GM21723 (cell line): ENCODE results near the gene IGSF8.
"Not testable (repeated sequence)": the region's sequence is repeated elsewhere in the genome, so short reads cannot be mapped to it uniquely, and the experiment has no call there.

ENCODE experiments used
- ATAC-seq: cut with Tn5 transposase; IDR thresholded peaks from one replicate; pipeline ENCODE4 v1.9.1; 2021; ENCODE audit warnings: mild to moderate bottlenecking, moderate library complexity; ENCODE audit not compliant: unreplicated experiment

IGSF8 gene

GRCh38 chr1:160127381-160127780 is 29.0 kb upstream of the IGSF8 start:
- ATAC-seq = no peak

GRCh38 chr1:160126342-160126741 is 27.9 kb upstream of the IGSF8 start:
- ATAC-seq = not testable (repeated sequence)

- ATAC-seq = no peak
These were observed 27.3 kb upstream of the IGSF8 start for GRCh38 chr1:160125746-160126145.

- no peak for ATAC-seq
These were observed 26.5 kb upstream of the IGSF8 start for GRCh38 chr1:160124705-160125478.

DNA sequence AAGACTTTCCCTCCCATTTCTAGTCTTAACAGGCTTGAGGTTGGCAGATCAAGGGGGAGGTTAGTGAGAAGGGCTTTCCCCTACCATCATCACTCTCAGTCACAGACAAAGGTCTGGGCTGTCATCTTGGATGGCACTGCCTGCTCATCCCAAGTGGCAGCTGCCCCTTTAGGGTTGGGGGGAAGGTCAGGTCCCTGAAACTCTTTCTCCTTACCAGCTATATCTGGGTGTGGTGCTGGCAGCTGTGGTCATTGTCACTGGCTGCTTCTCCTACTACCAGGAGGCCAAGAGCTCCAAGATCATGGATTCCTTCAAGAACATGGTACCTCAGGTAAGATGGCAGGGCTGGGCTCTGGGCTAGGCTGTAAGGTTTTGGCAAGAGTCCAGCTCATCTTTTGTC is 25.3 kb upstream of the IGSF8 start:
- ATAC-seq = no peak

- ATAC-seq = no peak
These were observed 24.6 kb upstream of the IGSF8 start for GRCh38 chr1:160122978-160123495.

- ATAC-seq = no peak
These were observed 23.0 kb upstream of the IGSF8 start for GRCh38 chr1:160121388-160121787.

DNA sequence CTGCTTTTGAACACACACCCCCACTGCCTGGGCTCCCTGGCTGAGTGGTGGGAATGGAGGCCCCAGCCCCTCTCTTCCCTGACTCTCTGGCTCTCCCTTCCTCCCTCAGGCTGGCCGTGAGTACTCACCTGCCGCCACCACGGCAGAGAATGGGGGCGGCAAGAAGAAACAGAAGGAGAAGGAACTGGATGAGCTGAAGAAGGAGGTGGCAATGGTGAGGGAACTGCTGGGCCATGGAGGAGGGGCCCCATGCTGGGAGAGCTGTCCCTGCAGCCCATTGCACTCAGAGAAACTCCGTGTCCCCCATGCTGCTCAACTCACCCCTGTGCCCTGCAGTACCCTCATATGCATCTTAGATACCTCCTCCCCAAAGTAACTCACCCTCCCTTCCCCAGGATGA is 22.4 kb upstream of the IGSF8 start:
- ATAC-seq = no peak

DNA sequence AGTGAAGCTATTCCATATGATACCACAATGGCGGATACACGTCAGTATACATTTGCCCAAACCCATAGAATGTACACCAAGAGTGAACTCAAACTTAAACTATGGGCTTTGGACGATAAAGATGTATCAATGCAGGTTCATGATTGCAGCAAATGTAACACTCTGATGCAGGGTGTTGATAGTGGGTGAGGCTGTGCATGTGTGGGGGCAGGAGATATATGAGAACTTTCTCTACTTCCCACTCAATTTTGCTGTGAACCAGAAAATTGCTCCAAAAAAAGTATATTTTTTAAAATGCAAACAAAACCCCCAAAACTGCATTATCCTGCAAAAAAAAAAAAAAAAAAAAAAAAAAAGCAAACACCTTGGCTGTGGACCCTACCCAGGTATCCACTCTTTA is 20.5 kb upstream of the IGSF8 start:
- no peak for ATAC-seq

GRCh38 chr1:160117709-160118183 is 19.3 kb upstream of the IGSF8 start:
- ATAC-seq = no peak

GRCh38 chr1:160117300-160117699 is 18.9 kb upstream of the IGSF8 start:
- ATAC-seq = no peak

- ATAC-seq = no peak
These were observed 18.1 kb upstream of the IGSF8 start for GRCh38 chr1:160116283-160117147.

- no peak for ATAC-seq
These were observed 17.3 kb upstream of the IGSF8 start, which contains the start of gene ATP1A2 for GRCh38 chr1:160115545-160116282. Gene ATP1A2 (plus strand): TSS chr1:160115759. CDS start chr1:160115862, 103 bp downstream.

- ATAC-seq = no peak
These were observed 15.7 kb upstream of the IGSF8 start for GRCh38 chr1:160114085-160114484.

GRCh38 chr1:160113407-160113806 is 15.0 kb upstream of the IGSF8 start:
- no peak for ATAC-seq

DNA sequence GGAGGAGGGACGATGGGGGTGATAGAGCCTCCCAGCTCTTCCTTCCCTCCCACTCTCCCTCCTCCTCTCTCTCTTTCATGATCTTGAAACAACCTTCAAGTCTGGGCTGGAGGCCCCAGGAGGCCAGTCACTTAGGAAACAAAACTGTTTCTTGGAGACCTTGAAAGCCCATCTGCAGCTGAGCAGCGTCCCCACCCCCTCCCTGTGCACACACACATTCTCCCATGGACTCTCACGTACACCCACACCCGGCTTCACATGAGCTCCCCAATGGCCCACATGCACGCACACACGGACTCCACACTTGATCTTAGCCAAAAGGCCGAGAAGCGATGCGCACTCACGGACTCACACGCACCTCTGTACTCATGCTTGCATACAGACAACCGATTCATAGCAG is 13.9 kb upstream of the IGSF8 start:
- ATAC-seq = no peak

GRCh38 chr1:160111462-160111861 is 13.0 kb upstream of the IGSF8 start:
- ATAC-seq = not testable (repeated sequence)

- no peak for ATAC-seq
These were observed 11.3 kb upstream of the IGSF8 start for GRCh38 chr1:160109686-160110085.

- no peak for ATAC-seq
These were observed 10.7 kb upstream of the IGSF8 start for GRCh38 chr1:160108888-160109662.

- no peak for ATAC-seq
These were observed 9.1 kb upstream of the IGSF8 start for GRCh38 chr1:160107512-160107911.
